Stimulated activated CD8-positive, alpha-beta memory T cell treated with anti-CD3 and anti-CD28 coated beads, Interleukin-2, amount 100 ng/mL, for 48 hours (primary cell): ENCODE measurements around the gene LYRM7.
"Not testable (repeated sequence)": the region's sequence is repeated elsewhere in the genome, so short reads cannot be mapped to it uniquely, and the experiment has no call there.

Experiments used
- DNase-seq, 2 donors: peaks; one replicate each; pipeline ENCODE4 v3.0.0-alpha.2; 2020; ENCODE audit warnings: low read depth in 2 of 2

The LYRM7 gene

GRCh38 chr5:131170540-131171275, at the start of gene LYRM7:
Gene LYRM7 (plus strand): TSS chr5:131170944. CDS start chr5:131171021, 77 bp downstream.
- peak; percentile 87 to 88 for DNase-seq

GRCh38 chr5:131127244-131127643, 43.5 kb upstream of the LYRM7 start:
- DNase-seq, result not testable (repeated sequence)

GRCh38 chr5:131129306-131129705, 41.4 kb upstream of the LYRM7 start:
- DNase-seq, result no peak

GRCh38 chr5:131133091-131133490, 37.7 kb upstream of the LYRM7 start:
- DNase-seq, result not testable (repeated sequence)

GRCh38 chr5:131138406-131138805, 32.3 kb upstream of the LYRM7 start:
- DNase-seq, result not testable (repeated sequence)

GRCh38 chr5:131139321-131139720, 31.4 kb upstream of the LYRM7 start:
- DNase-seq, result no peak

GRCh38 chr5:131142970-131143617, 27.6 kb upstream of the LYRM7 start:
- no peak for DNase-seq

- DNase-seq, result no peak
These were observed 23.5 kb upstream of the LYRM7 start for GRCh38 chr5:131147258-131147657.

- DNase-seq, result no peak
These were observed 21.9 kb upstream of the LYRM7 start for GRCh38 chr5:131148835-131149234.

- DNase-seq, result no peak
These were observed 20.3 kb upstream of the LYRM7 start for GRCh38 chr5:131150408-131150807.

GRCh38 chr5:131151216-131151615, 19.5 kb upstream of the LYRM7 start:
- DNase-seq, result no peak

- DNase-seq, result no peak
These were observed 14.4 kb upstream of the LYRM7 start for GRCh38 chr5:131156385-131156784.

- DNase-seq, result no peak
These were observed 13.8 kb upstream of the LYRM7 start for GRCh38 chr5:131156957-131157356.

- no peak for DNase-seq
These were observed 10.6 kb upstream of the LYRM7 start for GRCh38 chr5:131160134-131160533.

- no peak for DNase-seq
These were observed 7.2 kb upstream of the LYRM7 start for GRCh38 chr5:131163276-131164119.

- DNase-seq, result peak; percentile 57 to 59
These were observed 6.3 kb upstream of the LYRM7 start for GRCh38 chr5:131164191-131165118.

GRCh38 chr5:131165119-131165727, 5.5 kb upstream of the LYRM7 start, which contains the start of gene HINT1:
Gene HINT1 (minus strand): TSS chr5:131165256. CDS start chr5:131165205, 51 bp downstream.
- peak; percentile 90 to 94 for DNase-seq

GRCh38 chr5:131167615-131168014, 3.1 kb upstream of the LYRM7 start:
- no peak for DNase-seq

GRCh38 chr5:131169810-131170539, 769 bp upstream of the LYRM7 start:
- DNase-seq, result no peak

GRCh38 chr5:131171276-131171810, 599 bp downstream of the LYRM7 start:
- DNase-seq, result peak in 1 of 2 donors; percentile 9
